NCI-H2196 (cell line): Measurements from ENCODE around the gene PROZ.

Experiments
- DNase-seq: peaks from one replicate; lab custom pipeline; 2025; ENCODE audit not compliant: unreplicated experiment; lab: John Stamatoyannopoulos, UW

PROZ gene

DNA sequence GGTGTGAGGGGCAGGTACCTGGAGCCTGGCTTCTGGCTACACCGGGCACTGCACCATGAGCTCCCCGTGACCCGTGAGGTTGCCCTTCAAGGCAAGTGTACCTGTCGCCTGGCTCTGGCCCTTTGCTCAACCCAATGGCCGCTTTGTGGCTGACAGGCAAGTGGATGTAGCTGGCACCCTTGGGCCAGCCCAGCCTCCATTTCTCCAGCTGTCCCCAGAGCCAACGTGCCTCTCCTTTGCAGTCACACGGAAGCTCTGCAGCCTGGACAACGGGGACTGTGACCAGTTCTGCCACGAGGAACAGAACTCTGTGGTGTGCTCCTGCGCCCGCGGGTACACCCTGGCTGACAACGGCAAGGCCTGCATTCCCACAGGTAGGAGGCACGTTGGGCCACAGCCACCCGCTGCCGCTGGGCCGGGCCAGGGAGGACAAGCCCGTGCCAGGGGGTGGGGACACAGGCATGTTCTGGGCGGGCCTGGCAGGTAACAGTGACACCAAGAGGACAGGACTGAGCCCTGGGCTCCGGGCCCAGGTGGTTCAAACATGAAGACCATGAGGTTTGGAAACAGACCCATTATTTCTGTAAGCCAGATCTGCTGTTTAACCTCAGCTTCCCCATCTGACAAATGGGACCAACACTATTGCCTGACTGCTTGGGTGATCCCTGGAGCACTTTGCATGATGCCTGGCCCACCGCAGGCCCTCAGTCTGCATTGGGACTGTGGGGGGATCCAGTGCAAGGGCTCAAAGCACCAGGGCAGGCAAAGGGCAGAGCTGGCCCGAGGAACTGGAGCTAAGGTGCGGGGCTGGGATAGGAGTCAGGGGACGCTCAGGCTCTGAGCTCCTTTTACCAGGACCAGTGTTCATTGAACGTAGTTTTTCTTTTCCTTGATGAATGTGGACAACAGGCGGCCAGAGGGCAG lies 17.5 kb upstream of the PROZ start:
- no peak for DNase-seq

DNA sequence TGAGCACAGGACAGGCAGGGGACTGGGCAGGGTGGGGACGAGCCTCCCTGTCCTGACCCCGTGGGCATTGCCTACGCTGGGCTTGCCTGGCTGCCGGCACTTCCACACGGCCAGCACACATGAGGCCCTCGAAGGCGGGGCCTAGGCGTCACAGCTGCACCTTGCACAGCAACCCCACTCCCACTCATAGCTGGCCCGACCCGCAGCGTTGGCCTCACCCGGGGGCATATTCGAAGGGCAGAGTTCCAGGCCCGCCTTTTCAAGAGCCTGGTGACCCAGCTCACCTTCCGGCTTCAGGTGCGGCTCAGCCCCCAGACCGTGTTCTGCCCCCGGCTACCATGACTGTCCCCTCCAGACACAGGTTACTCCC lies 16.9 kb upstream of the PROZ start:
- no peak for DNase-seq

DNA sequence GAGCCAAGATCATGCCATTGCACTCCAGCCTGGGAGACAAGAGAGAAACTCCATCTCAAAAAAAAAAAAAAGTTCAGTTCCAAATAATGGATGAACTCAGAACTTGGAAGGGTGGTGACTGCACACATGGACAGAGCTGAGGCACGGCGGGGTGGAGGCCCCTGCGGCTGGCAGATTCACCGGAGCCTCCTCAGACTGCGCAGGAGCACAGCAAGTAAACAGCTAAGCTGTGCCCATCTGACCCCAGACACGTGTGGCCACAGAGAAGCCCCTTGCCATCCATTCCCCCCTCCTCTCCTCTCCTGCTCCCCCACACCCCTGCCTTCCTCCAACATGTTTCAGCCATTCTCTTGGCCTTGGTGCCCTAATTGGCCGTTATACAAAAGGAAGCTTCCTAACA lies 15.6 kb upstream of the PROZ start:
- no peak for DNase-seq

DNA sequence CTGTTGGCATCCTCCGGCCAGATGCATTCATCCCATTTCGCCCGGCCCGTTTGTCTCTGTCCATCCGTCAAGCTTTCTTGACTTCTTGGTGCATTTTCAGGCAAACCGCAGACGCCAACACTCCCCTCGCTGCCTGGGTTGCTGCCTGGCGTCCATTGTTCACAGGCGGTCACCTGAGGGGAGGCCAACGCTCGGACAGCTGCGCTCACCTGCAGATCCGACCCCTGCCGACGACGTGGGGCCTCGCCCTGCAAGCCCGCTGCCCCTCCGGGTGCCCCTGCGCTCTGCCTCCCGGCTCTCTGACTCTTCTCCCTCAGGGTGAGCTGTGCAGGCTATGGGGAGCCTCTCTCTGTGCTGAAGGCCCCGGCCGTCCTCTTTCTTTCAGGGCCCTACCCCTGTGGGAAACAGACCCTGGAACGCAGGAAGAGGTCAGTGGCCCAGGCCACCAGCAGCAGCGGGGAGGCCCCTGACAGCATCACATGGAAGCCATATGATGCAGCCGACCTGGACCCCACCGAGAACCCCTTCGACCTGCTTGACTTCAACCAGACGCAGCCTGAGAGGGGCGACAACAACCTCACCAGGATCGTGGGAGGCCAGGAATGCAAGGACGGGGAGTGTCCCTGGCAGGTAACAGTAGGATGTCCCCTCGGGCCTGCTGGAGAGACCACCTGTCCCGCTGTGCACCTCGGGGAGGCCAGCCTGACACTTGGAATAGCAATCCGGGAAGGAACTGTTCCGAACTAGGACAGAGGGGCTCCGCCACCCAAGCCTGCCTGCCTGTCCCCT lies 14.8 kb upstream of the PROZ start:
- no peak for DNase-seq

DNA sequence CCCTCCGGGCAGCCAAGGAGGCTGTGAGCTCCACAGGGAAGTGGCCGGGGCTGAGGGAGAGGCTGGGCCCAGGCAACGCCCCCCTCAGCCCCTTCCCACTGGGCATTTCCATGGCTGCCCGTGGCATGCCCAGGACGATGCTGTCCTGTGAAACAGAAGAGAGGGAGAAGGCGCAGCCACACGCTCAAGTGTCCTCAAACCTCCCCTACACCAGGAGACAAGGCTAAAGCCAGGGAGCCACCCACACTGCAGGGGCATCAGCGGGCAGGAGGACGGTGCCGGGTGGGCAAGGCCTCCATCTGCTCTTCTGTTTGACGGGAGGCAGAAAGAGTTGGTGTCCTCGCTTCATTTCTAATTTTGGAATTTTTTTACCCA lies 14.2 kb upstream of the PROZ start:
- DNase-seq: no peak

DNA sequence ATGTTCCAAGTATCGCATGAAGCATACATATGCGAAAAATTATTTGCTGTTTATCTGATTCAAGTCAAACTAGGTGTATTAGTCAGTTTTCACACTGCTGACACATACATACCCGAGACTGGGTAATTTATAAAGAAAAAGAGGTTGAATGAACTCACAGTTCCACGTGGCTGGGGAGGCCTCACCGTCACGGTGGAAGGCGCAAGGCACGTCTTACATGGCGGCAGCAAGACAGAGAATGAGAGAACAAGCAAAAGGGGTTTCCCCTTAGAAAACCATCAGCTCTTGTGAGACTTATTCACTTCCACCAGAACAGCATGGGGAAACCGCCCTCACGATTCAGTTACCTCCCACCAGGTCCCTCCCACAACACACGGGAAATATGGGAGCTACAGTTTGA lies 13.0 kb upstream of the PROZ start:
- no peak for DNase-seq

DNA sequence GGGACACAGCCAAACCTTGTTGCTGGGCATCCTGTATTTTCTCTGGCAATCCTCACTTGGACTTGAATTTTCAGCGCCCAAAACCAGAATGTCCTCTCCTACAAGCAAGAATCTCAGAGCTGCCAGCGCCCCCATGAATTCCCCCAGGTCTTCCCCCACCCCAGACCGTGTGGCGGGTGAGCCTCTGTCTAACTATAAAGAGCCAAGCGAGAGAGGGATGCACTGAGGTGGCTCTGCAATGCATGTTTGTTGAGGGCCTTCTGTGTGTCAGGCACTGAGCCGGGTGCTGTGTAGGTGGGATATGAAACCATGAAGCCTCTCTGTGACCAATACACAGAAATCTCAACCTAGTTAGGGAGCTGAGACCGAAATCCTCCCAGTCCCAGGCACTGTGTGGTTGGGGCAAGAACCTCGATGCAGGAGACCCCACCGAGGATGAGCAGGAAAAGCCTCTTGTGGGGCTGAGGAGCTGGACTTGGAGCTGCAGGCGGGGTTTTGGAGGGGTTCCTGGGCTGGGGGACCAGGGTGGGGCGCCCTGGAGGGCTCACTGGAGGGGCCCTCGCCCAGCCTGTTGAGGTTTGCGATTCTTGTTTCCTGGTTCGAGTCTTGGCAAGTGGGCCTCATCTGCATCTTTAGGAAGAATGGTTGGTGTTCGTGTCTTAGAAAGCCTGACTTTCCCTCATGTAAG lies 12.4 kb upstream of the PROZ start:
- DNase-seq: no peak

DNA sequence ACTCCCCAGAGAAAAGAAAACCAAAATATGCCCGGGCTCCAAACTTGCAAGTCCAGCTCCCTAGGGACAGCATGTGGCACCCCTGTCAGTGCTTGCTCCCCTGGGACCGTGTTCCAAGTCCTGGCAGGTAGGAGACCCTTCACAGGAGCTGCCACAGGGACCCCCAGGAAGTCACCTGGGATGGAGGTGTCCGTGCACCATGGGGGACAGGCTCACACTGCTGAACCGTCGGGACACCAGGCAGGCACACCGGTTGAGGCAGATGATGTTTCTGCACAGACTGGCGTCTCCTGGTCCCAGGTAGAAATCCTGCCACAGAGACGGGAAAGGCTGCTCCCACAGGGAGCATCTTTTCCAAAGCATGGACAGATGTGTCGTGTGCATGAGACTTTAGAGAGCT lies 11.7 kb upstream of the PROZ start:
- DNase-seq: no peak

DNA sequence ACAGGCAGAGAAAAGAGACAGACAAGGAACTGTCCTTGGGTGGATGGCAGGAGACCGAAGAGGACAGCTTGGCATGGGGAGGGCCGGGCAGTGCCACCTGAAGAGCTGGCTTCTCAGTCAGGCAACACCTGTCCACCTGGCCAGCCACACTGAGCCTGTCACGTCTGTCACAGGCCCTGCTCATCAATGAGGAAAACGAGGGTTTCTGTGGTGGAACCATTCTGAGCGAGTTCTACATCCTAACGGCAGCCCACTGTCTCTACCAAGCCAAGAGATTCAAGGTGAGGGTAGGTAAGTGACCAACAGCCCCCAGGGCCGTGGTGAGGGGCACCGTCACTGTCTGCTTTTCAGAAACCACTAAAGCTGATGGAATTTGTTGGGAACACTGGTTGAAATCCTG lies 11.2 kb upstream of the PROZ start:
- DNase-seq: no peak

DNA sequence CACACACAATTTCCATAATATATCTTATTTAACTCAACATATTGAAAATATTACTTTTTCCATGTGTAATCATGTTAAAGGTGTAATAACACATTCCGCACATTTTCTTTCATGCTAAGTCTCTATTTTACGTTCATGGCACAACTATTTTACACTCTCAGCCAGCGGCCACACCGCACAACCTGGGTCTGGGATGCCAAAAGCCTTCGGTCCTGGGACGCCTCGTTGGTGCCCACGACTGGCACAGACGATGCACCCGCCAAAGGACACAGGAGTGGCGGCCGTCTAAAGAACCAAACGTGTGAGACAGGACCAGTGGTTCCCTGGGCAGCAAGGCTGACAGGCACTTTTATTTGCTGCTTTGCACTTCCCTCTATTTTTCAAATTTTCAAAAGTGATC lies 10.0 kb upstream of the PROZ start:
- no peak for DNase-seq

DNA sequence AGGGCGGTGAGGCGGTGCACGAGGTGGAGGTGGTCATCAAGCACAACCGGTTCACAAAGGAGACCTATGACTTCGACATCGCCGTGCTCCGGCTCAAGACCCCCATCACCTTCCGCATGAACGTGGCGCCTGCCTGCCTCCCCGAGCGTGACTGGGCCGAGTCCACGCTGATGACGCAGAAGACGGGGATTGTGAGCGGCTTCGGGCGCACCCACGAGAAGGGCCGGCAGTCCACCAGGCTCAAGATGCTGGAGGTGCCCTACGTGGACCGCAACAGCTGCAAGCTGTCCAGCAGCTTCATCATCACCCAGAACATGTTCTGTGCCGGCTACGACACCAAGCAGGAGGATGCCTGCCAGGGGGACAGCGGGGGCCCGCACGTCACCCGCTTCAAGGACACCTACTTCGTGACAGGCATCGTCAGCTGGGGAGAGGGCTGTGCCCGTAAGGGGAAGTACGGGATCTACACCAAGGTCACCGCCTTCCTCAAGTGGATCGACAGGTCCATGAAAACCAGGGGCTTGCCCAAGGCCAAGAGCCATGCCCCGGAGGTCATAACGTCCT lies 9.4 kb upstream of the PROZ start:
- DNase-seq: no peak

DNA sequence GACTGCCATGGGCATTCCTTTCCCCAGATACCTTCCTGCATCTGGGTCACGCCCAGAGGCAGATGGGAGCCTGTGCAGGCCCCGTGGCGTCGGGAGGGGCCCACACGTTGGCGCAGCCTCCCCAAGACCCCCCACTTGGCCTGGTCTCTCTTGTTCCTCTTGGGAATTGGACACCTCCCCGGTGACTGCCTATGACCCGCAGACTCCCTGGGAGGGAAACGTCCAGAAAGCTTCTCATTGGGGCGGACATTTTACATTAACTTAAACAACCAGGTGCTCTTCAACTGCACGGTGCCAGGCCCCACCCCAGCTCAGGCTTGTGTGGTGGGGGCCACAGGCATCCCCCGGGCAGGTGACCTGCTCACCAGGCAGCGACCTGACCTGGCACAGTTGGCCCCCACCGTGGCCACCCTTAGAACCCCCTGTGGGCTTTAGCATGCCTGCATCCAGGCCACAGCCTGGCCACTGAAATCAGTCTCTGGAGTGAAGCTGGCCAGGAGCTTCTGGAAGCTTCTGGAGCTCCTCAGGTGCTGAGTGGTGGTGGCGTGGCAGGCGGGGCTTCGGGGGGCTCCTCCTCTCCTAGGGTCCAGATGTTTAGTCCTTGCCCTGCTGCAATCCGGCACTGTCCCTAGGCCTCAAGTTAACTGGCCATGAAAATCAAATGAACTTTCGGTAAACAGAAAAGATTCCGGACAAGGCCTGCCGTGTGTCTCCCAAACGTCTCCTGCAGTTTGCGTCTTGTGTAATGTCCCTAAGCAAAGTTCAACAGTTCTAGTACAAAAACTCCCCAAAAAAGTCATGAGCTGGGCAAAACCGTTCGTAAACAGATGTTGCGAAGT lies 8.5 kb upstream of the PROZ start:
- no peak for DNase-seq

DNA sequence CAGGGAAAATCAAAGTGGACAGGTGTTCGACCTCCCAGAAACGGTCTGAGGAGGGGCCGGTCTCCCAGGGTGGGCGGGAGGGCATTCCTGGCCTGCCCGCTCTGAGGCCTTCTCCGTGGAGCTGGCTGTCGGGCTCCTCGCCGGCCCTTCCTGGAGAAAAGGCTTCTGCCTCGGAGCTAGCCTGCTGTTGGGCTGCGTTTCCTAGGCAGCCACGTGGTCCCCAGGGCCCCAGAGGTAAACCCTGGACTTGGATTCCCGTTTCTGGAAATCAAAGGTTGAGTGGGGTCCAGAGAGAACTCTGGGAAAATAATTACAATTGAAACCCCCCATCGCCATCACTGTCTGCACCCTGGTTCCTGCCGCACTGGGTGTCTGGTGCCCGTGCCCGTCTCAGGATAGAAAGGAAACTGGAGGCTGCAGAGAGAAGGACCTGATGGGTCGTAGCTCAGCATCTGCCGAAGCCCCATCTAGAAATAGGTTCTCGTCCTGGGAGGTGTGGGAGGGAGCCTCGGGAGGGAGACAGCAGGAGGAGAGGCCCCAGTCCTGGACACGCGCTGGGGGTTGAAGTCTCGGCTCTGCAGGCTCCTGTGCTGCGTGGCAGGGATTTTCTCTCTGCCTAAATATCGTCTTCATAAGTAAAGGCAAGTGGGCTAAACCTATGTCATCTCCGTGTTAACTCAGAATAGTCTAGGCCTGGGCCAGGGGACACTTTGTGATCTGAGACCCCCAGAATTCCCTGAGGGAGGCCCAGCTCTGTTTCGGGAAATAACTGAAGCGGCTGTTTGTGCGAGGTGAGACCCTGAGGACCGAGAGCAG lies 7.7 kb upstream of the PROZ start:
- no peak for DNase-seq

DNA sequence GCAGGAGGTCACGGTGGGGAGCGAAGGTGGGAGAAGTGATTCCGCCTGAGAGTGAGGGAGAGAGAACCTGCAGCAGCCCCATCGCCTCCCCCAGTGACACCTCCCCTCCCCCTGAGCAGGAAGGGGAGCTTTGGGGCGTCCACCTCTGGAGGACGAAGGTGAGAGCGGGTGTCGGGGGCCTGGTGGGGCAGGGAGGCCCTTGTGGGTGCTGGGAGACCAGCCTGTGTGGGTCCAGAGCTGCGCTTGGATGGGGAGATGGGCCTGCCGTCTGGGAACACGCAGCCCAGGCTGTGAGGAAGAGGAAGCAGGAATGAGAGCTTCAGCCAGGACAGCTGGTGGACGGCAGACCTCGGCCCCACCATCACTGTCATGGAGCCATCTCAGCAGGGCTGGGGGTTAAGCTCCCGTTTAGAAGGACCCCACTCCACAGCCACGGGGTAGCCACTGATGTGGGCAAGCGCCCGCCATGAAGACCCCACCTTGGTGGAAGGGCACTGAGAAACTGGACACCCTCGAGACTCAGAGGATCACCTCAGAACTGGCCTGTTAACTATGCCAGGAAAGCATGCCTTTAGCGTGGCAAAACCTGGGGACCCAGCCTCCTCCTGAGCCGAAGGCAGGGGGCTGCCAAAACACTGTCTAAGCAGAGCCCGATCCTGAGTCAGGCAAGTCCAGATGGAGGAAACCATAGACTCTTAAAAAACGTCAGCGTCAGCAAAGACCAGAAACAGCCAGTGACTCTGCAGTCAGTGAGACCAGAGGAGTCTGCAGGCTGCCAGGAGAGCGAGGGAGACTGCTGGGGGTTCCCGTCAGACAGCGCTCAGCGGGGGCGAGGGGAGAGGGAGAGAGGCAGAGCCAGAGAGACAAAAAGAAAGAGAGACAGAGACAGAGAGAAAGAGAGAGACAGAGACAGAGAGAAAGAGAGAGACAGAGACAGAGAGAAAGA lies 6.4 kb upstream of the PROZ start:
- no peak for DNase-seq

DNA sequence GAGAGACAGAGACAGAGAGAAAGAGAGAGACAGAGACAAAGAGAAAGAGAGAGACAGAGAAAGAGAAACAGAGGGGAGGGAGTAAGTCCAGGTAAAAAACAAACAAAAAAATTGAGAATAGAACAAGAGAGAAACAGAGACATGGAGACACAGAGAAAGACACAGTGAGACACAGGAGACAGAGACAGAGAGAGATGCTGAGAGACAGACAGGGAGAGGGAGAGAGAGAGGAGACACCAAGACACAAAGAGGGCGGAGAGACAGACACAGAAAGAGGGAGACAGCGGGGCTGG lies 5.8 kb upstream of the PROZ start:
- DNase-seq: no peak

DNA sequence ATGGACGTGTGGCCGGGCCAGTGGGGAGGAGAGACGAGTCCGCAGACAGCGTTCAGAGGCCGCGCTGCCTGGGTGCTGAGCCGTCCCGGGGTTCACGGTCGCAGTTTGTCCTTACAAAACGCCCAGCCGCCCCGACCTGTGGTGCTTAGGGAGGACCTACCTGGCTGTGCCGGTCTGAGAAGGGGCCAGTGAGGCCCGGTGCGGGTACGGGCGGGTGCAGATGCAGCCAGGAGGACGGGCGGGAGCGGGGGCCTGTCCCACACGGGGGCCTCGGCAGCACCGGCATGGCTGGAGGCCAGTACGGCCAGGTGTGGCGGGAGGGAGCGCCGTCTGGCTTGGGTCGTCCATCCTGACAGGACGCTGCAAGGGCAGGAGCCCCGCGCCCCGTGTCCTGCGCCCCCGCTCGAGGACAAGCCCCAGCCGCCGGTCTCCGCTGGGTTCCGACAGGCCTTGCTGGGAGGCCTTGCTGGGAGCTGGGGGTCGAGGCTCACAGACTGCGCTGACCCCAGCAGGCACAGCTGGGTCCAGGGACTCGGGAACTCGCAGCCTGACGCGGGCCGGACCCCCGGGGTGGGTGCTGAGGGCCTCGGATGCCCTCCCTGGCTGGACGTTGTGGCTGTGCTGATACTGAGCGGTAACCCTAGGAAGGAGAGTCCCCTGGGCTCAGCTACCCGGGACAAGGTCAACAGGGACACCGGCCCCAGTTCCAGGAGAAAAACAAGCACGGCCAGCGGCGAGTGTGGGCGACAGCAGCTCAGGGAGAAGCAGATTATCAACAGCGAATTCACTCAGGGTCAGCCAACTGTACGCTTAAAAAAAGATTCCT lies 5.3 kb upstream of the PROZ start:
- no peak for DNase-seq

DNA sequence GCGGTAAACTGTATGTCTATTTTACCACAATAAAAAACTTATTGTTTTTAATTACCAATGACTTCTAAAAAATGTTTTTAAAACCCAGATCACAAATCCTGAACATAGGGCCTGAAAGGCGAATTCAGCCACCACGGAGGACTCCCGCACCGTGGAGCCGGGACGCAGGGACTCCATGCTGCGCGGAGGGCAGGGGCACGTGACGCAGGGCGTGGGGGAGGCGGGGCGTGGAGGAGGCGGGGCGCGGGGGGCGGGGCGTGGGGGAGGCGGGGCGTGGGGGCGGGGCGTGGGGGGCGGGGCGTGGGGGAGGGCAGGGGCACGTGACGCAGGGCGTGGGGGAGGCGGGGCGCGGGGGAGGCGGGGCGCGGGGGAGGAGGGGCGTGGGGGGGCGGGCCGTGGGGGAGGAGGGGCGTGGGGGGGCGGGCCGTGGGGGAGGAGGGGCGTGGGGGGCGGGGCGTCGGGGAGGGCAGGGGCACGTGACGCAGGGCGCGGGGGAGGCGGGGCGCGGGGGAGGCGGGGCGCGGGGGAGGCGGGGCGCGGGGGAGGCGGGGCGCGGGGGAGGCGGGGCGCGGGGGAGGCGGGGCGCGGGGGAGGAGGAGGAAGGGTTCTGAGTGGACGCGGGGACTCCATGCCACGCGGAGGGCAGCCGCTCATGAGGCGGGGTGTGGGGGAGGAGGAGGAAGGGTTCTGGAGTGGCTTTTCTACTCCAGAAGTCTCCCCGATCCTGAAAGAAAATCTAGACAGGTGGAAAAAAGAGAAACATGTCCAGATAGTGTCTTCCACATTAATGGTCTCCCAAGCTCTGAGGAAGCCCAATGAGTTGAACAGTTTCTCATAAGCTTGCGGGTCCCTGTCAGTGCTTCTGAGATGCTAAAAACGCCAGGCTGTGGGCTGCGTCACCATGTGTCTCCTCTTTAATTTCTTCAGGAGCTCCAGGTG lies 4.4 kb upstream of the PROZ start:
- peak; percentile 31 for DNase-seq
